ENCODE measurements around the gene GRHPR. TPM values are rescaled to one million over a fixed set of nuclear protein-coding genes. Genes with fewer than 3 reads are reported as not detected.

GRHPR gene
- total RNA-seq, 4 donors from 2014 or later = 74.5 to 117 (median 93.8) TPM

GRCh38 chr9:37420271-37421215 is 2.0 kb upstream of the GRHPR start:
- intact Hi-C loops (cut with DNase I) = no loop called here
- WGBS, 2 donors = 49 to 63% methylated on average over 6 to 12 of the region's 12 CpGs
- Histone ChIP-seq H3K27ac (no peak overlapping the region), H3K36me3 (peaks cover 0 to 8% (median 0%) of the 10 kb centered on the region in 3 donors), H3K4me1 (peaks cover 23 to 49% (median 26%) of the 10 kb centered on the region in 3 donors), H3K9me3 (no peaks in the 10 kb centered on the region), H3K4me3 (no peak overlapping the region), H3K27me3 (no peaks in the 10 kb centered on the region)
- DNase-seq = no peak
- TF ChIP-seq, protein P1, sequence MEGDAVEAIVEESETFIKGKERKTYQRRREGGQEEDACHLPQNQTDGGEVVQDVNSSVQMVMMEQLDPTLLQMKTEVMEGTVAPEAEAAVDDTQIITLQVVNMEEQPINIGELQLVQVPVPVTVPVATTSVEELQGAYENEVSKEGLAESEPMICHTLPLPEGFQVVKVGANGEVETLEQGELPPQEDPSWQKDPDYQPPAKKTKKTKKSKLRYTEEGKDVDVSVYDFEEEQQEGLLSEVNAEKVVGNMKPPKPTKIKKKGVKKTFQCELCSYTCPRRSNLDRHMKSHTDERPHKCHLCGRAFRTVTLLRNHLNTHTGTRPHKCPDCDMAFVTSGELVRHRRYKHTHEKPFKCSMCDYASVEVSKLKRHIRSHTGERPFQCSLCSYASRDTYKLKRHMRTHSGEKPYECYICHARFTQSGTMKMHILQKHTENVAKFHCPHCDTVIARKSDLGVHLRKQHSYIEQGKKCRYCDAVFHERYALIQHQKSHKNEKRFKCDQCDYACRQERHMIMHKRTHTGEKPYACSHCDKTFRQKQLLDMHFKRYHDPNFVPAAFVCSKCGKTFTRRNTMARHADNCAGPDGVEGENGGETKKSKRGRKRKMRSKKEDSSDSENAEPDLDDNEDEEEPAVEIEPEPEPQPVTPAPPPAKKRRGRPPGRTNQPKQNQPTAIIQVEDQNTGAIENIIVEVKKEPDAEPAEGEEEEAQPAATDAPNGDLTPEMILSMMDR (IDR thresholded peaks at IDR 0.05) = no peak
- TF ChIP-seq POLR2A (IDR thresholded peaks at IDR 0.05) = no peak

- H3K36me3 ChIP-seq = peaks cover 0 to 21% (median 6%) of the 10 kb centered on the region in 3 donors
- TF ChIP-seq, protein P1 (IDR thresholded peaks at IDR 0.05) = no peak
- TF ChIP-seq POLR2A (IDR thresholded peaks at IDR 0.05) = no peak
- H3K27ac ChIP-seq = peak overlapping the region; percentile 86 to 90 (median 88)
- intact Hi-C loops (cut with DNase I) = no loop called here
- no peaks in the 10 kb centered on the region for H3K27me3 ChIP-seq
- peak overlapping the region; percentile 57 to 88 (median 66) for H3K4me3 ChIP-seq
- no peak for DNase-seq
- no peaks in the 10 kb centered on the region for H3K9me3 ChIP-seq
- 64 to 84% methylated on average over 5 to 6 of the region's 8 CpGs for WGBS, 2 donors
- H3K4me1 ChIP-seq = peaks cover 23 to 48% (median 26%) of the 10 kb centered on the region in 3 donors
Measured at GRCh38 chr9:37421914-37422288, 595 bp upstream of the GRHPR start.

GRCh38 chr9:37423508-37423907 is 1.0 kb downstream of the GRHPR start:
- intact Hi-C loops (cut with DNase I) = no loop called here
- Histone ChIP-seq H3K4me3 (peak overlapping the region; percentile 57 to 88 (median 66)), H3K9me3 (no peaks in the 10 kb centered on the region), H3K27me3 (no peaks in the 10 kb centered on the region), H3K4me1 (peaks cover 23 to 39% (median 26%) of the 10 kb centered on the region in 3 donors), H3K27ac (peak overlapping the region in 3 of 4 donors; percentile 86 to 88 (median 88)), H3K36me3 (peaks cover 6 to 37% (median 12%) of the 10 kb centered on the region in 3 donors)
- WGBS, 2 donors = 36 to 42% methylated on average over 2 of the region's 2 CpGs
- TF ChIP-seq, protein P1 (IDR thresholded peaks at IDR 0.05) = no peak
- TF ChIP-seq POLR2A (IDR thresholded peaks at IDR 0.05) = no peak
- no peak for DNase-seq

- no peak for TF ChIP-seq POLR2A (IDR thresholded peaks at IDR 0.05)
- TF ChIP-seq, protein P1 (IDR thresholded peaks at IDR 0.05) = no peak
- no peak for DNase-seq
- peaks cover 8 to 44% (median 12%) of the 10 kb centered on the region in 3 donors for H3K36me3 ChIP-seq
- H3K27me3 ChIP-seq = no peaks in the 10 kb centered on the region
- WGBS, 2 donors = 53 to 66% methylated on average over 2 to 3 of the region's 8 CpGs
- peak overlapping the region in 3 of 4 donors; percentile 60 to 88 (median 72) for H3K4me3 ChIP-seq
- H3K27ac ChIP-seq = no peak overlapping the region
- intact Hi-C loops (cut with DNase I) = no loop called here
- H3K4me1 ChIP-seq = peaks cover 23 to 34% (median 26%) of the 10 kb centered on the region in 3 donors
- H3K9me3 ChIP-seq = no peaks in the 10 kb centered on the region
Measured at GRCh38 chr9:37424204-37424685, 1.7 kb downstream of the GRHPR start.

Measured in esophagus squamous epithelium (tissue), 5 donors.